DOHH2 (cell line): ENCODE measurements around the gene ARHGAP6.
"Not testable (repeated sequence)": the region's sequence is repeated elsewhere in the genome, so short reads cannot be mapped to it uniquely, and the experiment has no call there.

Source experiments
- H3F3A ChIP-seq: fragments of 200-600 bp; sonication (generic), shearing (Covaris generic); 2 replicates; pipeline ENCODE4 v1.6.0; 2016; ENCODE audit warnings: antibody characterized with exemption, mild to moderate bottlenecking; ENCODE audit not compliant: control insufficient read depth, insufficient read depth
- H3K27ac ChIP-seq: fragments of 200-600 bp; sonication (generic); 2 replicates; pipeline ENCODE4 v1.5.1; 2014; ENCODE audit warnings: low read depth, mild to moderate bottlenecking, low read length, moderate library complexity
- H3K27me3 ChIP-seq: fragments of 200-600 bp; sonication (generic); 2 replicates; pipeline ENCODE4 v1.6.1; 2014; ENCODE audit warnings: mild to moderate bottlenecking, low read length, mixed read lengths; ENCODE audit not compliant: control insufficient read depth
- H3K36me3 ChIP-seq: fragments of 200-600 bp; sonication (generic); 2 replicates; pipeline ENCODE4 v1.6.1; 2014; ENCODE audit warnings: mild to moderate bottlenecking, low read length, moderate library complexity, mixed read lengths; ENCODE audit not compliant: control insufficient read depth
- H3K4me1 ChIP-seq: fragments of 200-600 bp; sonication (generic); 2 replicates; pipeline ENCODE4 v1.6.1; 2014; ENCODE audit warnings: mild to moderate bottlenecking, low read length, mixed read lengths; ENCODE audit not compliant: control insufficient read depth
- H3K4me2 ChIP-seq: fragments of 200-600 bp; sonication (generic); 2 replicates; pipeline ENCODE4 v1.6.0; 2014; ENCODE audit warnings: mild to moderate bottlenecking, low read length, moderate library complexity
- H3K4me3 ChIP-seq: fragments of 200-600 bp; sonication (generic); 2 replicates; pipeline ENCODE4 v1.5.1; 2014; ENCODE audit warnings: mild to moderate bottlenecking, low read length, mixed read lengths
- H3K79me2 ChIP-seq: fragments of 200-600 bp; sonication (generic); 2 replicates; pipeline ENCODE4 v1.6.1; 2014; ENCODE audit warnings: mild to moderate bottlenecking, low read length, mixed read lengths; ENCODE audit not compliant: control insufficient read depth
- H3K9me2 ChIP-seq: fragments of 200-600 bp; sonication (generic); replicated peaks from 2 replicates; pipeline ENCODE4 v1.6.1; 2014; ENCODE audit warnings: mild to moderate bottlenecking, low read length, mixed read lengths; ENCODE audit not compliant: control insufficient read depth
- H3K9me3 ChIP-seq: fragments of 200-600 bp; sonication (generic); 2 replicates; pipeline ENCODE4 v1.6.1; 2014; ENCODE audit warnings: antibody characterized with exemption, low read length, mixed read lengths; ENCODE audit not compliant: control insufficient read depth, insufficient read depth
- H4K20me1 ChIP-seq: fragments of 200-600 bp; sonication (generic); 2 replicates; pipeline ENCODE4 v1.6.0; 2014; ENCODE audit warnings: low read depth, mild to moderate bottlenecking, antibody characterized with exemption, low read length, moderate library complexity; ENCODE audit not compliant: control insufficient read depth, insufficient read depth
- EZH2phosphoT487 ChIP-seq: fragments of 200-600 bp; sonication (generic); IDR thresholded peaks from 2 replicates; pipeline ENCODE4 v1.6.1; 2017; ENCODE audit warnings: borderline replicate concordance, mild to moderate bottlenecking, antibody characterized with exemption, low read length, moderate library complexity, mixed read lengths
- TF ChIP-seq, protein P1 (sequence below): fragments of 200-600 bp; sonication (generic); IDR thresholded peaks from one replicate; pipeline ENCODE4 v1.5.1; 2014; ENCODE audit warnings: antibody characterized with exemption, mild to moderate bottlenecking, low read depth, low read length; ENCODE audit not compliant: poor library complexity, severe bottlenecking

The ARHGAP6 gene

GRCh38 chrX:11530621-11531020 lies 135.1 kb downstream of the ARHGAP6 start:
- Histone ChIP-seq H3K27ac (no peak overlapping the region), H3K9me3 (no peaks in the 10 kb centered on the region), H3K36me3 (no peaks in the 10 kb centered on the region), H3K4me2 (no peak overlapping the region), H3K79me2 (no peaks in the 10 kb centered on the region), H3K9me2 (no peaks in the 10 kb centered on the region), H3F3A (no peaks in the 10 kb centered on the region), H3K4me3 (no peak overlapping the region), H3K27me3 (no peaks in the 10 kb centered on the region), H4K20me1 (no peaks in the 10 kb centered on the region), H3K4me1 (no peaks in the 10 kb centered on the region)
- no peak for TF ChIP-seq EZH2phosphoT487
- TF ChIP-seq, protein P1, sequence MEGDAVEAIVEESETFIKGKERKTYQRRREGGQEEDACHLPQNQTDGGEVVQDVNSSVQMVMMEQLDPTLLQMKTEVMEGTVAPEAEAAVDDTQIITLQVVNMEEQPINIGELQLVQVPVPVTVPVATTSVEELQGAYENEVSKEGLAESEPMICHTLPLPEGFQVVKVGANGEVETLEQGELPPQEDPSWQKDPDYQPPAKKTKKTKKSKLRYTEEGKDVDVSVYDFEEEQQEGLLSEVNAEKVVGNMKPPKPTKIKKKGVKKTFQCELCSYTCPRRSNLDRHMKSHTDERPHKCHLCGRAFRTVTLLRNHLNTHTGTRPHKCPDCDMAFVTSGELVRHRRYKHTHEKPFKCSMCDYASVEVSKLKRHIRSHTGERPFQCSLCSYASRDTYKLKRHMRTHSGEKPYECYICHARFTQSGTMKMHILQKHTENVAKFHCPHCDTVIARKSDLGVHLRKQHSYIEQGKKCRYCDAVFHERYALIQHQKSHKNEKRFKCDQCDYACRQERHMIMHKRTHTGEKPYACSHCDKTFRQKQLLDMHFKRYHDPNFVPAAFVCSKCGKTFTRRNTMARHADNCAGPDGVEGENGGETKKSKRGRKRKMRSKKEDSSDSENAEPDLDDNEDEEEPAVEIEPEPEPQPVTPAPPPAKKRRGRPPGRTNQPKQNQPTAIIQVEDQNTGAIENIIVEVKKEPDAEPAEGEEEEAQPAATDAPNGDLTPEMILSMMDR = no peak

- Histone ChIP-seq H3K79me2 (no peaks in the 10 kb centered on the region), H3F3A (no peaks in the 10 kb centered on the region), H3K27me3 (no peaks in the 10 kb centered on the region), H3K4me3 (no peak overlapping the region), H3K27ac (no peak overlapping the region), H4K20me1 (no peaks in the 10 kb centered on the region), H3K9me3 (no peaks in the 10 kb centered on the region), H3K4me1 (no peaks in the 10 kb centered on the region), H3K9me2 (no peaks in the 10 kb centered on the region), H3K36me3 (no peaks in the 10 kb centered on the region), H3K4me2 (no peak overlapping the region)
- TF ChIP-seq, protein P1 = no peak
- TF ChIP-seq EZH2phosphoT487 = no peak
Measured at GRCh38 chrX:11528623-11529022, 137.1 kb downstream of the ARHGAP6 start.

DNA sequence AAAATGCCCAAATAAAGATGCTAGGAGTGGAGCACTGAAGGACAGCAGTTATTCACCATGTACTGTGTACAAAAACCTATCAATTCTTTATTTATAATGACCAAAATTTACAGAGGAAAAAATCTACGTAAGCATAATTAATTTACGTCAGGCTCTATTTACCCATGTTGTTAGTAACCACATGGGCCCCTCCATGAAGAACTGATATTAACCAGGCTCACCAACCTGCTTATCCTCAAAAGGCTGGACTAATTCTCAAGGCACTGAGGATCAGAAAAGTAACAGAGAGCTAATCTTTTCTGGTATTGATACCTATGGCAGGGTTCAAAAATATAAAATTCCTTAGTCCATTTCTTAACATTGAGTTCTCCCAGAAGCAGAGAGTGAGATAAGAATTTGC lies 140.0 kb downstream of the ARHGAP6 start:
- Histone ChIP-seq H4K20me1 (no peaks in the 10 kb centered on the region), H3K27ac (no peak overlapping the region), H3K4me1 (no peaks in the 10 kb centered on the region), H3K79me2 (no peaks in the 10 kb centered on the region), H3K4me3 (no peak overlapping the region), H3F3A (no peaks in the 10 kb centered on the region), H3K9me3 (no peaks in the 10 kb centered on the region), H3K4me2 (no peak overlapping the region), H3K27me3 (no peaks in the 10 kb centered on the region), H3K36me3 (no peaks in the 10 kb centered on the region), H3K9me2 (no peaks in the 10 kb centered on the region)
- TF ChIP-seq, protein P1 = no peak
- no peak for TF ChIP-seq EZH2phosphoT487

DNA sequence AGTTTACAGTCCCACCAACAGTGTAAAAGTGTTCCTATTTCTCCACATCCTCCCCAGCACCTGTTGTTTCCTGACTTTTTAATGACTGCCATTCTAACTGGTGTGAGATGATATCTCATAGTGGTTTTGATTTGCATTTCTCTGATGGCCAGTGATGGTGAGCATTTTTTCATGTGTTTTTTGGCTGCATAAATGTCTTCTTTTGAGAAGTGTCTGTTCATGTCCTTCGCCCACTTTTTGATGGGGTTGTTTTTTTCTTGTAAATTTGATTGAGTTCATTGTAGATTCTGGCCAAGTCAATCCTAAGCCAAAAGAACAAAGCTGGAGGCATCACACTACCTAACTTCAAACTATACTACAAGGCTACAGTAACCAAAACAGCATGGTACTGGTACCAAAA lies 146.5 kb downstream of the ARHGAP6 start:
- H3K9me2 ChIP-seq, H3K4me2 ChIP-seq, H3K27ac ChIP-seq, H3K9me3 ChIP-seq, H3F3A ChIP-seq, H4K20me1 ChIP-seq, H3K79me2 ChIP-seq, H3K27me3 ChIP-seq, H3K36me3 ChIP-seq, H3K4me3 ChIP-seq, H3K4me1 ChIP-seq: not testable (repeated sequence)
